Measurements from ENCODE around the gene SLU7.

DNA sequence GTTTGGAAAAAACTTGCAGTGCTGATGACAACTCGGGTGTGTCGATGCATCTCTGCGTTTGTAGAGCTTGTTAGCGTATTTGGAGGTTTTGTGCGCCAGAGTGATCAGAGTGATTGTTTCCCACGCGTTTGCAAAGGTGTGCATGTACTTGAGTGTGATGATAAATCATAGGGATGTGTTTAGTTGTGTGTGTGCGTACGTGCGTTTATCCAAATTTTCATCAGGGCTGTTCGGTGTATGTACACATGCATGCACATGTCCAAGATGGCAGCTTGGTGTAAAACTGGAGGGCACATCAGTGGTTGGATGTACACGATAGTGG lies 48.2 kb downstream of the SLU7 start:
- no peak for TF ChIP-seq POLR2AphosphoS5 (IDR thresholded peaks at IDR 0.05)
- TF ChIP-seq, protein P1, sequence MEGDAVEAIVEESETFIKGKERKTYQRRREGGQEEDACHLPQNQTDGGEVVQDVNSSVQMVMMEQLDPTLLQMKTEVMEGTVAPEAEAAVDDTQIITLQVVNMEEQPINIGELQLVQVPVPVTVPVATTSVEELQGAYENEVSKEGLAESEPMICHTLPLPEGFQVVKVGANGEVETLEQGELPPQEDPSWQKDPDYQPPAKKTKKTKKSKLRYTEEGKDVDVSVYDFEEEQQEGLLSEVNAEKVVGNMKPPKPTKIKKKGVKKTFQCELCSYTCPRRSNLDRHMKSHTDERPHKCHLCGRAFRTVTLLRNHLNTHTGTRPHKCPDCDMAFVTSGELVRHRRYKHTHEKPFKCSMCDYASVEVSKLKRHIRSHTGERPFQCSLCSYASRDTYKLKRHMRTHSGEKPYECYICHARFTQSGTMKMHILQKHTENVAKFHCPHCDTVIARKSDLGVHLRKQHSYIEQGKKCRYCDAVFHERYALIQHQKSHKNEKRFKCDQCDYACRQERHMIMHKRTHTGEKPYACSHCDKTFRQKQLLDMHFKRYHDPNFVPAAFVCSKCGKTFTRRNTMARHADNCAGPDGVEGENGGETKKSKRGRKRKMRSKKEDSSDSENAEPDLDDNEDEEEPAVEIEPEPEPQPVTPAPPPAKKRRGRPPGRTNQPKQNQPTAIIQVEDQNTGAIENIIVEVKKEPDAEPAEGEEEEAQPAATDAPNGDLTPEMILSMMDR (IDR thresholded peaks at IDR 0.05), result no peak
- TF ChIP-seq POLR2A (IDR thresholded peaks at IDR 0.05), result no peak
